Measurements from ENCODE around the gene ZBTB2.
A peak's percentile ranks its signal among the peaks of the same experiment; 100 is the strongest.
"Not testable (repeated sequence)": the region's sequence is repeated elsewhere in the genome, so short reads cannot be mapped to it uniquely, and the experiment has no call there.

The ZBTB2 gene

DNA sequence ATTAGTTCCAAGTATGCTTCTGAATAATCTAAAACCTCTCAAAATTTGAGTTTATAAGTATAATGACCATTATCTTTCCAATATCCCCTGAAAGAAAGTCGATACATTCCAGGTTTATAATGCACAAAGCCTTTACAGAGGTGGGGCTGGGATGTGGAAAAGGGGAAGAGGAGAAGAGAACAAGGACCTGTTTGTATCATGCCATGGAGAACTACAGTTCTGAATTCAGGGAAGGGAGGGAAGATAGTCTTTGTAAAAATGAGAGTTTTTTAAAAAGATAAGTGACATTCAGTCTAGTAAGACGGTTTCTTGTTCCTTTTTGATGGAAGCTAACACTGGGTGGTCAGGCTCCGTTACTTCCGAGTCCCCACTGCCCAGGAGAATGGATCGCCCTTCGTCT lies 26.1 kb downstream of the ZBTB2 start:
- DNase-seq, result no peak

DNA sequence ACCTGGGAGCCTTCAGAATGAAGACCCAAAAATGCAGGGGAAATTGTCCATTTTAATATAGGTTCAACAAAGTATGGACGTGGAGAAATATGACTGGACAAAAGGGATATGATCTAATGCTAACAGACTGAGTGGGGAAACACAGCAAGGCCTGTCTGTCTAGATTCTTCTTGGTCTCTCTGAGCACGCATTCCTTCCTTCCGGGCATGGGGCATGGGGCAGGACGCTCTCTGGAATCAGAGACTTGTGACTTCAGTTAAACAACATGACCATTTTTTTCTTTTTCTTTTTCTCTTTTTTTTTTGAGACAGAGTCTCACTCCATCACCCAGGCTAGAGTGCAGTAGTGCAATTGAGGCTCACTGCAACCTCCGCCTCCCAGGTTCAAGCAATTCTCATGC lies 31.9 kb downstream of the ZBTB2 start:
- DNase-seq, result no peak

DNA sequence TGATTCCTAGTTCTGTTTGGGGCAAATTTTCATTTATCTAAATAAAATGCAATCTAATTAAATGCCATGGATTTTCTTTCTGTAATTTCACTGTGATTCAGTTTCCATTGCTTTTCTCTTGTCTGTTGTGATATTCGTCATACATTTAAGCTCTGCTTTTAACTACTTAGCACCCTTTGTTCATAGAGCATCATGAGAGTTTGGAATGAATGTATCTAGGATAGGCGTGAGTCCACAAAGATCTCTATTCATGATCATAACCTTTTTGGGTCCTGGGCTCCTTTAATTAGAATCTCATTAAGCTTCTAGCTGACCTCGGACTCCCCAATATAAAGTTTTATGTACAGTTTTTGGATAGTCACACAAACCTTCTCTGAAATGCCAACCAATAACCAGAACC lies 32.9 kb downstream of the ZBTB2 start:
- no peak for DNase-seq

GRCh38 chr6:151357758-151358436 lies 33.5 kb downstream of the ZBTB2 start:
- DNase-seq, result no peak

GRCh38 chr6:151356983-151357382 lies 34.4 kb downstream of the ZBTB2 start:
- not testable (repeated sequence) for DNase-seq

- no peak for DNase-seq
Measured at GRCh38 chr6:151353795-151354194, 37.6 kb downstream of the ZBTB2 start.

GRCh38 chr6:151352410-151353396 lies 38.7 kb downstream of the ZBTB2 start:
- no peak for DNase-seq

DNA sequence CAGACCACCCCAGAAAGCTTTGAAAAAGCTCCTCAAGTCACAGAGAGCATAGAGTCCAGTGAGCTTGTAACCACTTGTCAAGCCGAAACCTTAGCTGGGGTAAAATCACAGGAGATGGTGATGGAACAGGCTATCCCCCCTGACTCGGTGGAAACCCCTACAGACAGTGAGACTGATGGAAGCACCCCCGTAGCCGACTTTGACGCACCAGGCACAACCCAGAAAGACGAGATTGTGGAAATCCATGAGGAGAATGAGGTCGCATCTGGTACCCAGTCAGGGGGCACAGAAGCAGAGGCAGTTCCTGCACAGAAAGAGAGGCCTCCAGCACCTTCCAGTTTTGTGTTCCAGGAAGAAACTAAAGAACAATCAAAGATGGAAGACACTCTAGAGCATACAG lies 39.6 kb downstream of the ZBTB2 start:
- no peak for DNase-seq

GRCh38 chr6:151351146-151351700 lies 40.1 kb downstream of the ZBTB2 start:
- no peak for DNase-seq

DNA sequence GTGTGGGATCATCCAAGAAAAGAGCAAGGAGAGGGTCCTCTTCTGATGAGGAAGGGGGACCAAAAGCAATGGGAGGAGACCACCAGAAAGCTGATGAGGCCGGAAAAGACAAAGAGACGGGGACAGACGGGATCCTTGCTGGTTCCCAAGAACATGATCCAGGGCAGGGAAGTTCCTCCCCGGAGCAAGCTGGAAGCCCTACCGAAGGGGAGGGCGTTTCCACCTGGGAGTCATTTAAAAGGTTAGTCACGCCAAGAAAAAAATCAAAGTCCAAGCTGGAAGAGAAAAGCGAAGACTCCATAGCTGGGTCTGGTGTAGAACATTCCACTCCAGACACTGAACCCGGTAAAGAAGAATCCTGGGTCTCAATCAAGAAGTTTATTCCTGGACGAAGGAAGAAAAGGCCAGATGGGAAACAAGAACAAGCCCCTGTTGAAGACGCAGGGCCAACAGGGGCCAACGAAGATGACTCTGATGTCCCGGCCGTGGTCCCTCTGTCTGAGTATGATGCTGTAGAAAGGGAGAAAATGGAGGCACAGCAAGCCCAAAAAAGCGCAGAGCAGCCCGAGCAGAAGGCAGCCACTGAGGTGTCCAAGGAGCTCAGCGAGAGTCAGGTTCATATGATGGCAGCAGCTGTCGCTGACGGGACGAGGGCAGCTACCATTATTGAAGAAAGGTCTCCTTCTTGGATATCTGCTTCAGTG lies 40.8 kb downstream of the ZBTB2 start:
- no peak for DNase-seq

- peak; percentile 63 for DNase-seq
Measured at GRCh38 chr6:151349651-151350270, 41.6 kb downstream of the ZBTB2 start.

DNA sequence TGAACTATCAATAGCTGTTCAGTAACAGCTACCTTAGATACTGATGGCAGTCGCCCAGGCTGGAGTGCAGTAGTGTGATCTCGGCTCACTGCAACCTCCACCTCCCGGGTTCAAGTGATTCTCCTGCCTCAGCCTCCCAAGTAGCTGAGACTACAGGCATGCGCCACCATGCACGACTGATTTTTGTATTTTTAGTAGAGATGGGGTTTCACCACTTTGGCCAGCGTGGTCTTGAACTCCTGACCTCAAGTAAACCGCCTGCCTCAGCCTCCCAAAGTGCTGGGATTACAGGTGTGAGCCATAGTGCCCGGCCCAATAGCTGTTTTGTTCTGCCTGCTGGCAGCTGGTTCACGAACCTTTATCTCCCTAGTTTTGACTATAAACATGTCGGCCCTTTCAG lies 48.6 kb downstream of the ZBTB2 start:
- DNase-seq, result not testable (repeated sequence)

GRCh38 chr6:151341476-151342195 lies 49.7 kb downstream of the ZBTB2 start:
- DNase-seq, result no peak

GRCh38 chr6:151340219-151340978 lies 51.0 kb downstream of the ZBTB2 start:
- DNase-seq, result no peak

DNA sequence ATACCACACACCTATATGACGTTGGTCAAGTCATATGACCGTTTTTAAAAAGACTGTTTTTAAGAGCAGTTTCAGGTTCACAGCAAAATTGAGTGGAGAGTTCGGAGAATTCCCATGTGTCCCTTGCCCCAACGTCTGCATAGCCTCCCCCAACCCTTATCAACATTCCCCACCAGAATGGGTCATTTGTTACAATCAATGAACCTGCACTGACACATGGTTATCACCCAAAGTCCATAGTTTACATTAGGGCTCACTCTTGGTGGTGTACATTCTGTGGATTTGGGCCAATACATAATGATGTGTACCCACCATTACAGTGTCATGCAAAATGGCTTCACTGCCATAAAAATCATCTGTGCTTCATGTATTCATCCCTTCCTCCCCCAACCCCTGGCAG lies 52.0 kb downstream of the ZBTB2 start:
- no peak for DNase-seq

GRCh38 chr6:151338651-151339200 lies 52.6 kb downstream of the ZBTB2 start:
- no peak for DNase-seq

- DNase-seq, result no peak
Measured at GRCh38 chr6:151335930-151336329, 55.4 kb downstream of the ZBTB2 start.

DNA sequence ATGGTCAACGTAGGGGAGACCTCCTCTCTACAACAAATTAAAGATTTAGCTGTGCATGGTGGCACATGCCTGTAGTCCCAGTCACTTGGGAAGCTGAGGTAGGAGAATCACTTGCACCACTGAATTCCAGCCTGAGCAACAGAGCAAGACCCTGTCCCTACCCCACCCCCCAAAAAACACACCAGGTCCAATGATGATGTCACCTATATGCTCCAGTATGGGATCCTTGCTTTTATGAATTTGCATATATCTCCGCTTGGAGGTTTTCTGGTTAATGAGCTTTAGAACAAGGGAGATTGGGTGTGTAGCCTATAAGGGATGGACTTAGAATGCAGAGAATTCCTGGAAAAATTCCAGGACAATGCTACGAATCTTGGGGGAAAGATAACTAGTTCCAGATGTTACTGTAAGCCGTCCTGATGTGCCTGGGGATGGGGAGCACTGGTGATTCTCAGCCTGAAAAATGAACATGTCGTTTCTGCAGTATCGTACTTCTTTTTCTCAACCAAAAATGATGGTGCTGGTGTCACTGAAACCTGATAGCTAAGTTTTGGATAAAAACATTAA lies 61.1 kb downstream of the ZBTB2 start:
- DNase-seq, result no peak

DNA sequence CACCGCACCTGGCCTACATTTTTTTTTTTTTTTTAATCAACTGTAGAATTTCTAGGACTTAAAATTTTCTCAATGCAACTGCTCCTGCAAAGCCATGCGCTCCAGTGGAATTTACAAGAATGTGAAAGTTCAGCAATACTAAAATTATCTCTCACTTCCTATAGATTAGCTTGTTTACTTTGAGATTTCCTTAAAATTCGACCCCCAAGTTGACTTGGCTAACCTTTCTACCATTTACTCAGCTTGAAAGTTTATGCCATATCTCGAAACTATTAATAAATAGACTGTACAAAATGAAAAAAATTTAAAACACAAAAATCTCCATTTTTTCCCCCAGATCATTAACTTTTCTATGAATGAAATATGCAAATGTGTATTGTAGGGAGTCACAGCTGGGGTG lies 64.3 kb downstream of the ZBTB2 start:
- no peak for DNase-seq

DNA sequence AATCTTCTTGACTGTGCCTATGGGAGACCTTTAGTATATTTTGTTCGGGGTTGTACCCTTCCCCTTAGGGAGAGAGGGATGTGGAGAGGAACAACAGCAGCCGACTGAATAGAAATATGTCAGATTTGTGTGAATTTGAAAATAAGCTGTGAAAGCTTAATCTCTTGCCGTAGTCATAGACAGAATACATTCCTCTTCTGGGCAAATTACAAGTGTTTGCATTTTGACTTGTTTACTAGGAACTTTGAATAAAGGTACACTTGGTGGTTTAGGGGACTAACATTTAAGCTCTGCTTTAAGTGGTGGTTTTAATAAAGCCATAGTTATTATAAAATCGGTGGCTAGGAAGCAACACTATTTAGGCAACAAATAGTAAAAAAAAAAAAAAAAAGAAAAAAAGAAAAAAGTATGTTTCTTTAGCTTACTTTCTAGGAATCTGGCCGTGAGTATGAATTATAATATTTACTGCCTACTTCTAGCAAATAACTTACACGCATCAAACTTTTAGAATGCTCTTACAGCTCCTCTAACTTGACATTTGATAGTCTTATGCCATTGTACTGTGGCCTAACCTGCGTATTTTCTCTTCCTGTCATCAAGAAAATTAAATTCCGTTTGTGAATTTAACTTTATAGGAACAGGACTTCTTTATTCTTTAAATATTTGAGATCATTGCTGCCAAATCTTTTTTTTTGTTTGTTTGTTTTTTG lies 65.1 kb downstream of the ZBTB2 start:
- DNase-seq, result no peak
